GM19395 (cell line): ENCODE results near the gene NR1I2.

Experiments used
- ATAC-seq: cut with Tn5 transposase; IDR thresholded peaks from one replicate; pipeline ENCODE4 v1.9.1; 2021; ENCODE audit warnings: mild to moderate bottlenecking, moderate library complexity; ENCODE audit not compliant: unreplicated experiment

The NR1I2 gene

GRCh38 chr3:119817583-119818363, 35.9 kb downstream of the NR1I2 start:
- no peak for ATAC-seq

GRCh38 chr3:119818937-119819336, 37.0 kb downstream of the NR1I2 start:
- ATAC-seq: no peak

GRCh38 chr3:119819806-119820205, 37.9 kb downstream of the NR1I2 start:
- no peak for ATAC-seq

GRCh38 chr3:119825820-119826219, 43.9 kb downstream of the NR1I2 start:
- no peak for ATAC-seq

- ATAC-seq: no peak
Observed at GRCh38 chr3:119826711-119827608, 45.1 kb downstream of the NR1I2 start.

GRCh38 chr3:119829420-119829819, 47.5 kb downstream of the NR1I2 start:
- no peak for ATAC-seq

DNA sequence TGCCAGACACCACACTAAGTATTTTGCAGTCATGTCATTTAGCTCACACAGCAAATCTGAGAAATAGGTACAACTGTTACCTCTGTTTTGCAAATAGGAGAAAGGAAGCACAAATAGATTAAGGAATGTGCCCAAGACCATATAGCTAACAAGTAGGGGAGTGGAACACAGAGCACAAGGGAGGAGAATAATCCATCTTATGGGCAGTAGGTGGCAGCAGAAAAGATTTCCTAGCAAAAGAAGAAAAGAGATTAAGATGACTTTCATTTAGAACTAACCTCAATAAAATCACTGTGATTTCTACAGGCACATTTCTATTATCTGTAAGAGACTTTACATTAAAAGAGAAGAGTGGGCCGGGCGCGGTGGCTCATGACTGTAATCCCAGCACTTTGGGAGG, 49.1 kb downstream of the NR1I2 start:
- ATAC-seq: no peak

DNA sequence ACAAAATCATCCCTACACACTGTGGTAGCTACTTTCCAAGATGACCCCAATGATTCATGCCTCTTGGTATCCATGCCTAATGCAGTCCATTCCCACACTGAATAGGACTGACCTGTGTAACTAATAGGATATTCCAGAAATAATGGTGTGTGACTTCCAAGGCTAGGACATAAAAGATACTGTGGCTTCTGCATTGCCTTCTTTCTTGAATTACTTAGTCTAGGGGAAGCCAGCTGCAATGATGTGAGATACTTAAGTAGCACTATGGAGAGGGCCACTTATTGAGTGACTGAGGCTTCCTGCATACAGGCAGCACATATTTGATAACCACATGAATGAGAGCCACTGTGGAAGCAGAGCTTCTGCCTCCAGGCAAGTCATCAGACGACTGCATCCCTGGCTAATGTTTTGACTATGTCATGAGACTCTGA, 50.1 kb downstream of the NR1I2 start:
- ATAC-seq: no peak

GRCh38 chr3:119834754-119835370, 53.0 kb downstream of the NR1I2 start:
- ATAC-seq: no peak

GRCh38 chr3:119835556-119835955, 53.7 kb downstream of the NR1I2 start:
- no peak for ATAC-seq

GRCh38 chr3:119841808-119842471, 60.0 kb downstream of the NR1I2 start:
- no peak for ATAC-seq

DNA sequence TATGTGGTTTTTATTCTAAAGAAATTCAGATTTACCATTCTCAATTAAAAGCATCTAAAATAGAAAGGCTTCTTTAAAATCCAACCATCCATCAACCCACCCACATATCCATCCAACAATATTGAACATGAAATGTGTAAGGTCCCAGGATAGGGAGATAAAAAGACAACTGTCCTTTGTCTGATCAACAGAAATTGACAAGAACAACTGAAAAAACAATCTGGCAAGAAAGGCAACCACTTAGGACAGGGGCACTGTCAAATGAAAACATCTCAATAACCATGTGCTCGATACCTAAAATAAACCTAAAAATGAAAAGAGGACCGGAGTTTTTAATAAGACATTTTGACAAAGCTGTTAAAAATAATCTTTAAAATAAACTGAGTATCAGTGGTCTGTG, 67.2 kb downstream of the NR1I2 start:
- ATAC-seq: no peak

GRCh38 chr3:119856695-119857094, 74.8 kb downstream of the NR1I2 start:
- no peak for ATAC-seq

GRCh38 chr3:119858957-119859356, 77.1 kb downstream of the NR1I2 start:
- no peak for ATAC-seq

- no peak for ATAC-seq
Observed at GRCh38 chr3:119859728-119860127, 77.8 kb downstream of the NR1I2 start.

GRCh38 chr3:119861681-119862080, 79.8 kb downstream of the NR1I2 start:
- no peak for ATAC-seq

DNA sequence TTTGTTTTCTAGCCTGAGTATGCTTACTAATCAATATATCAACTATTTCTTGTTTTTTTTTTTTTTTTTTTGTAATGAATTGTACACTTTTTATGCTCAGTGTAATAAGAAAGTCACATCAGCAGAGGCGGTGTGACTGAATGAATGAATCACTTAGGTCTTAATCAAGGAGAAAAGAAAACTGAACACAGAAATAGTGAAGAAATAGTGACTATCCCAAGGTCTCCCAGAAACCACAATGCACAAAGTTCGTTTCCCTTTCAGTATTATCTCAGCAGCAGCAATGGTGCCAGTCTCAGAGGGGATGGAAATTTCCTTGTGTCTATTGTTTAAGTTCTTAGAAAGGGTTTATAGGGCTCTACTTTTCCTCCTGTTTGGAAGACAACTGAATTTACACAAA, 80.7 kb downstream of the NR1I2 start:
- ATAC-seq: no peak

- ATAC-seq: no peak
Observed at GRCh38 chr3:119864476-119864875, 82.6 kb downstream of the NR1I2 start.
